Measurements from ENCODE around the gene INO80.

The INO80 gene

GRCh38 chr15:41042851-41043250 lies 73.2 kb downstream of the INO80 start:
- TF ChIP-seq CTCF (IDR thresholded peaks at IDR 0.05; ENCODE audit: low read depth, low read length) = no peak
- no peak overlapping the region for H3K4me3 ChIP-seq (ENCODE audit: low read depth, low read length)

GRCh38 chr15:41039121-41039520 lies 77.0 kb downstream of the INO80 start:
- no peak for TF ChIP-seq CTCF (IDR thresholded peaks at IDR 0.05; ENCODE audit: low read depth, low read length)

GRCh38 chr15:41032079-41032328 lies 84.1 kb downstream of the INO80 start:
- TF ChIP-seq CTCF (IDR thresholded peaks at IDR 0.05; ENCODE audit: low read depth, low read length) = no peak
- H3K4me3 ChIP-seq (ENCODE audit: low read depth, low read length) = no peak overlapping the region

More at GRCh38 chr15:41039121-41039520, 77.0 kb downstream of the INO80 start:
- no peak overlapping the region for H3K4me3 ChIP-seq (ENCODE audit: low read depth, low read length)

GRCh38 chr15:41031232-41032078 lies 84.6 kb downstream of the INO80 start:
- TF ChIP-seq CTCF (IDR thresholded peaks at IDR 0.05; ENCODE audit: low read depth, low read length) = no peak

GRCh38 chr15:41028853-41029252 lies 87.2 kb downstream of the INO80 start:
- no peak for TF ChIP-seq CTCF (IDR thresholded peaks at IDR 0.05; ENCODE audit: low read depth, low read length)
- H3K4me3 ChIP-seq (ENCODE audit: low read depth, low read length) = no peak overlapping the region

More at GRCh38 chr15:41031232-41032078, 84.6 kb downstream of the INO80 start:
- H3K4me3 ChIP-seq (ENCODE audit: low read depth, low read length) = no peak overlapping the region

- no peak for TF ChIP-seq CTCF (IDR thresholded peaks at IDR 0.05; ENCODE audit: low read depth, low read length)
- H3K4me3 ChIP-seq (ENCODE audit: low read depth, low read length) = no peak overlapping the region
These were observed 90.7 kb downstream of the INO80 start for GRCh38 chr15:41025393-41025792.

GRCh38 chr15:41024885-41025284 lies 91.2 kb downstream of the INO80 start:
- no peak overlapping the region for H3K4me3 ChIP-seq (ENCODE audit: low read depth, low read length)
- no peak for TF ChIP-seq CTCF (IDR thresholded peaks at IDR 0.05; ENCODE audit: low read depth, low read length)

All from WI38 (cell line).